HT-29 (cell line): Measurements from ENCODE around the gene AVPI1. TPM values are rescaled to one million over a fixed set of nuclear protein-coding genes. Genes with fewer than 3 reads are reported as not detected.
A peak's percentile ranks its signal among the peaks of the same experiment; 100 is the strongest.
"Not testable (repeated sequence)": the region's sequence is repeated elsewhere in the genome, so short reads cannot be mapped to it uniquely, and the experiment has no call there.

Source experiments
- DNase-seq: peaks from one replicate; pipeline ENCODE4 v3.0.0-alpha.2; 2015; ENCODE audit warnings: low spot score
- total RNA-seq: library from RNA; depleted of rRNA; stranded (reverse); fragments of >200 nt; shearing (Covaris generic); gene quantifications from 2 replicates; pipeline ENCODE4 v1.2.3, GENCODE V29; 2014; rRNA removed

Gene AVPI1
- total RNA-seq, 1 experiment from 2014 or later: 35.5 TPM

- peak; percentile 15 for DNase-seq
Observed at GRCh38 chr10:97640868-97641811, 45.9 kb downstream of the AVPI1 start.

GRCh38 chr10:97640174-97640867, 46.7 kb downstream of the AVPI1 start, which contains the start of gene PI4K2A:
Gene PI4K2A, plus strand, starts transcription at chr10:97640671. Its CDS starts 72 bp downstream, at chr10:97640743.
- DNase-seq: peak; percentile 99

- DNase-seq: not testable (repeated sequence)
Observed at GRCh38 chr10:97639090-97639489, 48.0 kb downstream of the AVPI1 start.

GRCh38 chr10:97635577-97635976, 51.5 kb downstream of the AVPI1 start:
- no peak for DNase-seq

GRCh38 chr10:97633921-97634320, 53.1 kb downstream of the AVPI1 start:
- DNase-seq: no peak

- peak; percentile 84 for DNase-seq
Observed at GRCh38 chr10:97632949-97633884, 53.8 kb downstream of the AVPI1 start, which contains the start of gene MORN4. Gene MORN4, minus strand, starts transcription at chr10:97633500. Its CDS starts 13,847 bp downstream, at chr10:97619653.

- no peak for DNase-seq
Observed at GRCh38 chr10:97631098-97631497, 55.9 kb downstream of the AVPI1 start.

- DNase-seq: no peak
Observed at GRCh38 chr10:97629289-97629688, 57.8 kb downstream of the AVPI1 start.

GRCh38 chr10:97628228-97628627, 58.8 kb downstream of the AVPI1 start:
- no peak for DNase-seq

- DNase-seq: no peak
Observed at GRCh38 chr10:97627731-97628130, 59.3 kb downstream of the AVPI1 start.

Other genes starting within 250 kb of the AVPI1 start
- 35.6 and 44.3 TPM in 2 replicates for gene EXOSC1, start 241.2 kb downstream of the AVPI1 start, total RNA-seq
- 43.8 and 48.4 TPM in 2 replicates for gene ZDHHC16, start 241.1 kb downstream of the AVPI1 start, total RNA-seq
- 78.7 and 103 TPM in 2 replicates for gene MMS19, start 188.8 kb downstream of the AVPI1 start, total RNA-seq
- 21.2 and 23.5 TPM in 2 replicates for gene UBTD1, start 188.3 kb downstream of the AVPI1 start, total RNA-seq
- gene ANKRD2, start 114.5 kb downstream of the AVPI1 start, total RNA-seq: 0.23 TPM in 1 of 2 replicates, not detected in the other
- 0.26 and 0.36 TPM in 2 replicates for gene HOGA1, start 102.9 kb downstream of the AVPI1 start, total RNA-seq
- not detected in 2 replicates for gene C10orf62, start 97.5 kb downstream of the AVPI1 start, total RNA-seq
- 0.29 and 1.2 TPM in 2 replicates for gene MORN4, start 53.7 kb downstream of the AVPI1 start, total RNA-seq
- 10.4 and 11.2 TPM in 2 replicates for gene PI4K2A, start 46.6 kb downstream of the AVPI1 start, total RNA-seq
- gene MARVELD1, start 26.5 kb upstream of the AVPI1 start, total RNA-seq: 24.5 and 24.9 TPM in 2 replicates
- 34.6 and 45.5 TPM in 2 replicates for gene ZFYVE27, start 49.9 kb upstream of the AVPI1 start, total RNA-seq
- gene SFRP5, start 84.8 kb upstream of the AVPI1 start, total RNA-seq: 0.21 TPM in 1 of 2 replicates, not detected in the other
- 1.1 and 1.7 TPM in 2 replicates for gene GOLGA7B, start 162.6 kb upstream of the AVPI1 start, total RNA-seq